SU-DHL-6 (cell line): ENCODE measurements around the gene MKRN1.
"Not testable (repeated sequence)": the region's sequence is repeated elsewhere in the genome, so short reads cannot be mapped to it uniquely, and the experiment has no call there.

Experiments
- CTCF ChIP-seq: fragments of 200-600 bp; sonication (generic); IDR thresholded peaks from one replicate; pipeline ENCODE4 v1.5.1; 2017; ENCODE audit warnings: antibody characterized with exemption, mild to moderate bottlenecking, low read length, moderate library complexity; ENCODE audit not compliant: insufficient read depth, poor library complexity, severe bottlenecking
- EZH2phosphoT487 ChIP-seq: fragments of 200-600 bp; sonication (generic), shearing (Covaris generic); conservative IDR thresholded peaks from 2 replicates; pipeline ENCODE4 v1.6.1; 2018; ENCODE audit warnings: mild to moderate bottlenecking, antibody characterized with exemption, low read length, moderate library complexity, mixed read lengths

DNA sequence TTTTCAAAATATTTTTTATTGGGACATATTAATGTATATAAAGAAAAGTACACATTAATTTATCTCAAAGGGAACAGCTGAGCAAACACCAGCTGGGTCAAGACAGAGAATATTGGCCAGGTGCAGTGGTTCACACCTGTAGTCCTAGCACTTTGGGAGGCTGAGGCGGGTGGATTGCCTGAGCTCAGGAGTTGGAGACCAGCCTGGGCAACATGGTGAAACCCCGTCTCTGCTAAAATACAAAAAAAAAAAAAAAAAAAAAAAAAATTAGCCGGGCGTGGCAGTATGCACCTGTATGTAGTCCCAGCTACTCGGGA is 61.2 kb downstream of the MKRN1 start:
- not testable (repeated sequence) for TF ChIP-seq CTCF, EZH2phosphoT487
